Dermis microvascular lymphatic vessel endothelial cell (primary cell): ENCODE measurements around the gene FRMD4B. TPM values are rescaled to one million over a fixed set of nuclear protein-coding genes. Genes with fewer than 3 reads are reported as not detected.
A peak's percentile ranks its signal among the peaks of the same experiment; 100 is the strongest.
"Not testable (repeated sequence)": the region's sequence is repeated elsewhere in the genome, so short reads cannot be mapped to it uniquely, and the experiment has no call there.

Experiments
- DNase-seq, 2 donors: peaks; one replicate each; pipeline versions ENCODE4 v3.0.0 to v3.0.0-alpha.2; 2010; ENCODE audit warnings: low read depth in 2 of 2
- total RNA-seq: library from RNA; depleted of rRNA; stranded (reverse); fragments of >200 nt; gene quantifications from 2 replicates; pipeline ENCODE4 v1.2.1, GENCODE V29; 2014

Gene FRMD4B
- total RNA-seq, 1 donor from 2014 or later: 67.8 TPM

DNA sequence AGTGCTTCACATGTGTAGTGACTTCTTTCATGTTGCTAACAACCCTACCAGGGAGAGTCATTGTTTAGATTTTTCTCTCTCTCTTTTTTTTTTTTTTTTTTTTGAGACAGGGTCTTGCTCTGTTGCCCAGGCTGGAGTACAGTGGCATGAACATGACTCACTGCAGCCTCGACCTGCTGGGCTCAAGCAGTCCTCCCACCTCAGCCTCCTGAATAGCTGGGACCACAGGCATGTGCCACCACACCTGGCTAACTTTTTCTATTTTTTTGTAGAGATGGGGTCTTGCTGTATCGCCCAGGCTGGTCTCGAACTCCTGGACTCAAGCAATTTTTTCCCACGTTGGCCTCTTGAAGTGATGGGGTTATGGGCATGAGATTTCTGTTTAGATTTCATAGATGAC is 63.4 kb downstream of the FRMD4B start:
- DNase-seq: not testable (repeated sequence)

DNA sequence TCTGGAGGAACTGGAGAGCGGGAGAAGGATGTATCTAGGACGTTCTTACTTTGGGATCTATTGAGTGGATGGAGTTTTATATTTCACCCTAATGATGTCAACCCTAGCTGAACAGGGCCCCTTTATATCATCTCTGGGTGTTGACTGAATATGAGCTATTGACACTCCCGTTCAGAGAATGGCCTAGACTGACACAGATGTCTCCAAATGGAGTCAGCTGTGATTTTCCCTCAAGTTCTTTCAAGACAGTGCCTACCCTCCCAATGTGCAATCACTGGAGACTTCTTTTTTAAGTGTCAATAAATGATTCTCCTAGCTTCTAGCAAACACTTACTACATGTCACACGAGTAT is 63.8 kb downstream of the FRMD4B start:
- DNase-seq: no peak

DNA sequence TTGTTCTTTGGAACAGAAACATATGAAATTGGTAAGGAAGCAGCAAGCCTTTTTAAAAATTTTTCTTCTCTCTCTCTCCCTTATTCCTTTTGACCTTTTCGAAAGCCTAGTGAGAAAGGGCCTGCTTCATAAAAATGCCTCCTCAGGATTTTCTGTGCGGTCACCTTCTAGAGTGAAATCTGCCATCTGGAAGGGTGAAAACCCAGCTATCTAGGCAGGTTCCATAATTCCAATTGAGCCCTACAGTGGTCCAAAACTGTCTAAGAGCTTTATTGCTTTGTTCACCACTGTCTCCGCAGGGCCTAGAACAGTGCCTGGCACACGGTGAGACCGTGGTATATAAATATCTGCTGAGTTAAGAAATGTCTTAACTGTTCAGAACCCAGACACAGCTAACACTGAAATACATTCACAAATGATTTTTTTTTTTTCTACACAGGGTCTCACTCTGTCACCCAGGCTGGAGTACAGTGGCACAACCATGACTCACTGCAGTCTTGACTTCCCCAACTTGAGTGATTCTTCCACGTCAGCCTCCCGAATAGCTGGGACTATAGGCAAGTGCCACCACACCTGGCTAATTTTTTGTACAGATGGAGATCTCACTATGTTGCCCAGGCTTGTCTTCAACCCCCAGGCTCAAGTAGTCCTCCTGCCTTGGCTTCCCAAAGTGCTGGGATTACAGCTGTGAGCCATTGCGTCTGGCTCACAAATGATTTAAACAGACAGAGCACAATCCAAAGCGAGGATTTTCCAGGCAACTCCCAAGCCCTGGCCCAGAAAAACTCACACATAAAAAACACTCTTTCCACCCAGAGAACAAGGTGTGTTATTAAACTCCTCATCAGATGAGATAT is 64.4 kb downstream of the FRMD4B start:
- DNase-seq: no peak

DNA sequence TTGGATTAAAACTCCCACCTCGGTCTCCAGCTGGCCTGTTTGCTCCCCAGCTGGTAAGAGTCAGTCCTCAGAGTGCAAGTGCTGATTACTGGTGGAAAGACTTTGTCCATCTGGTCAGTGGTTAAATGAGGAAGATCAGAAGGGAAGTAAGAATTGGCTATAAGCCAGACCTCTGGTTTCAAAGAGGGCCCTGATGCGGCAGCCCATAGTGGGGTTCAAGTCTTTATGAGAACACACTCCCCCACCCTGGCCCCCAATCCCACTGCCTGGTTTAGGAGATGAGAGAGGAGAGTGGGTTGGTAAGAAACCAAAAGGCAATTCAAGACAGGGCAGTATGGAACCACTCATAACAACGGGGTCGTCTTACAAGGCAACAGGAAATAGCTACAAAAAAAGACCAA is 65.0 kb downstream of the FRMD4B start:
- DNase-seq: peak in 1 of 2 donors; percentile 34

DNA sequence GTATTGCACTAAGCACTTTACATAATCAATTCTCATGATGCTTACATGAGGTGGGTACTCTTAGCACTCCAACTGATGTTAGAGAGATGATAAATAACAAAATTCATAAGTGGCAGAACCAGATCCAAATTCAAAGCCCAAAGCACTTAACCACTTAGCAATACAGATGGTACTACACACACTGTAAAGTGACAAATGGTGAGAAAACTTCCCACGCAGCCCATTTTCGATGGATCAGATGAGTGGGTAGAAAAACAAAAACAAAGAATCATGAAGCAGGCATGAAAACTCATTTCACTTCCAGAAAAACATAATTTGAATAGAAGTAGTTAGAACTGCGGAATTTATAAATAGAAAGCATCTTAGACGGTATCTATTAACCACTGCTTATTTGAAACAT is 66.2 kb downstream of the FRMD4B start:
- no peak for DNase-seq

DNA sequence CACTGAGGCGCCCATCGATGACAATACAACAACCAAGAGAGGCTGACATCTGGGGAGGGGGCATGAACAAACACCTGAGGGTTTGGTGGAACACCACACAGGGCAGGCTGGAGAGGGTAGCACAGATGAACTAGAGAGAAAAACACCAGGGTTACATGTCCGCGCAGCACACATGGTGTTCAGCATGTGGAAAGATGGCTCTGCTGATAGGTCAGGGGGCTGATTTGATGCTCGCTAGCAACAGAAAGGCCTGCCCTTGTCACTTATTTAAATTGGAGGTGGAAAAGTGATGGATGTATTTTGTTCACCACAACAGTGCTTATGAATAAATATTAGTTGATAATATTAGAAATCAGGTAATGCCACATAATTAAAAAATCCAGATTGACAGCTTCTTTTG is 67.5 kb downstream of the FRMD4B start:
- DNase-seq: no peak

DNA sequence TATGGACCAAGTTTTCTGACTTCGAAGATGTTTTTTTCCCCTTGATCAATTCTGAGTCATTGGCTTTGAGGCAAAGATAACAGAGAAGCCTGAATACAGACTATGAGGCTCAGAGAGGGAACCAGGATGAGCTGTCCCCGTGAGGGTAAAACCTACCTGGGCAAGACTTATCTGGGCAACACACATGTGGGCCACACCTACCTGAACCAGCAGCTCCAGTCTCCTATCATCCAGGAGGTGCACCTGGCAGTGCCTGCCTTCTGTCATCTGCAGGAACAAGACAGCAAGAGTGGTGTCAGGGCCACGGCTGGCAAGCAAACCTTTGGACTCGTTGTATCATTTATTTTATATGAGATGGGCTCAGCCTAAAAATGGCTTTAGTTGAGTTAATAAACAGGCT is 72.6 kb downstream of the FRMD4B start:
- DNase-seq: no peak

DNA sequence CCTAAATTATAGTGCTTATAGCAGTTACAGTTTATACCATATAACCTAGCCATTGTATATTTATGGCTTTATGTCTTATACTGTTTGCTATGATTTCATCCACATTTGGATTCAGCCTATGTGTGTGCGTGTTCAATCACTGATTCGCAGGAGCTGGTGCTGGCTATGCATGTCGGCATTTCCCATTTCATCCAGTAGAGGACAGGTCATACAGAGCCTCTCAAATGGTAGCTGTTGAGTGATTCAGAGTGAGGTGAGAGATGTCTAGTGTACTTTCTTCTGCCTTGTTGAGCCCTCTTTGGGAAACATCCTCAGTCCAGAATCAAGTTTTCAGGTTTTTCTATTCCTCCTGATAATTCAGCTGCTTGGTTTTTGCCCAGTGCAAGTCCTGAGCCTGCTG is 76.1 kb downstream of the FRMD4B start:
- peak; percentile 50 to 60 for DNase-seq

DNA sequence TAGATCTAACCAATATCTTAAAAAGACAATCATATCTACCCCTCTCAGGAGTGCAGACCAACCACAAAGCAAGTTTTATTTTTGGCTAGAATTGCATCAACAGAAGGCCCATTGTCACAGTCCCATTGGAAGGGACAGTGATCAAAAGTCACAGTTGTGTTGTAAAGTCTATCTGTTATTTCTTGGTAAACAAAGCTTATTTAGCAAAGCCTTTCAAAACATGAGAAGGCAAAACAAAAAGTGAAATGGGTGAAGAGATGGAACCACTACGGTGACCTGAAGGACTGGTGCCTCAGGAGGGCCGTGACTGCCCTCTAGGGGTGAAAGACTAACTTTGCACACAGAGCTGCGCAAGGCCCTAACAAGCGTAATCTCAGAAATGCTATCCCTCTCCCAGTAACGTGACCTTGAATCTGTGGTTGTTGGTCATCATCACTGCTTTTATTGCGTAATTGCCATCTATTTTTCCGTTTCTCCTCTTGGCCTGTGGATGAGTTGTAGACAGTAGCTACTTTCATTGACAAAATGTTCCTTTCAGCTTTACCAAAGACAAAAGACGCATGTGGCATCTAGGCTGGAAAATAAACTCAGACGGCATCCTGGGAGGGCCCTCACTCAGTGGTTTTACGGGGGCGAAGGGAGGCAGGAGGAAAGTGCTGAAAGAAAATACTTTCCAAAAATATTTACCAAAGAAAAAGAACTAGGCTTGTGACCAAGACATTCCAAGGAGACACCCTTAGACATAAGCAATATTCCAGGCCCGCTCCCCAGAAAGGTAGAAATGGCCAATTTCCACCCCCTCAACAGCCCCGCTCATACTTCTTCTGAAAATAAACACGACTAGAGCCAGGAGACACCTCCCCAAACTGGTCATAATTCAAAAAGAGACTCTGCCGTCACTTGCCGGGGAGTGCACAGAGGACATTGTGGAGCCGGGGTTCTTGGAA is 79.4 kb downstream of the FRMD4B start:
- peak; percentile 86 to 88 for DNase-seq

DNA sequence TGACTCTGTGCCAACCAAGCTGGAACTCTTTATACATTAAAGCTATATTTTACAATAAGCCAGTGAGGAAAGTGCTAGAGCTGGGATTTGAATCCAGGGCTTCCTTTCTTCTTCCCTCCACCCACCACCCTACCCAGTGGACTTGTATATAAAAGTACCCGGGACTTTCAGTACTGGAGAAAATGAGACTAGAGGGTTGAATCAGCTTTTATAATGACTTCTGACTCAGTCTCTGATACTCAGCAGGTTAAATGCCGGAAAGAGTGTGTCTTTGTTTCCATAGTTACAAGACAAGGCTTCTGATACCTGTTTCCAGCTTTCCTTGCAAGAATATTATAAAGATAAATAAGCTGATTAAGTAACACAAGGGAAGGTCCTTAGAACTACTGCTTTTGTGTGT is 80.9 kb downstream of the FRMD4B start:
- DNase-seq: peak in 1 of 2 donors; percentile 69

DNA sequence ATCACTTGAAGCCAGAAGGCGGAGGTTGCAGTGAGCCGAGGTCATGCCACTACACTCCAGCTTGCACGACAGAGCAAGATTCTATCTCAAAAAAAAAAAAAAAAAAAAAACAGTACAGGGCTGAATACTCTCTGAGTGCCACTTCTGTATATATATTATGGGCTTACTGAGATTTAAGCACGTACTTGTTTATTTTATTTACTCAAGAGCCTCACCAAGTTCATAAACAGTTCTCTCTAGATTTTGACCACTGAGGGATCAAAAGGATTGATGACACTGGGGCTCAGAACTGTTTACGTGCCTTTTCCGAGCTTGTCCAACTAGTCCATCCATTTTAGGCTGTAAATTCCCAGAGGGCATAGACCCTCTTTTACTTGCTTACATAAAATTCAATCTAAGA is 81.5 kb downstream of the FRMD4B start:
- DNase-seq: no peak

DNA sequence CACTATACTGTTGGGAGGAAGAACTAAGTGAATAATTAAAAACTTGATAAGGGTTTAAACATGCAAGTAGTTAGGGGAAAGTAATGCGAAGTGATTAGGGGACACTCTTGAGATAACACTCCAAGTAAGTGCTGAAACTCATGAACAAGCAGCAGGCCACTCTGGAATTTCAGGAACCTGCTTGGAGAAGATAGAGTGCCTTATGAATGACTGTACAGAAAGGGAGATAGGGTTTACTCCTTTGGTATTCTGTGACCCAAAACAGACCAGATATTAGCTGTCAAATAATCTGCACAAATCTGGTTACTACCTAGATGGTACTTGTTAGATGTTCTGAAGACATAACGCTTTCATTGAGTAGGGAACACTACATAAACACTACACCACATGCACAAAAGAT is 85.6 kb downstream of the FRMD4B start:
- DNase-seq: no peak

DNA sequence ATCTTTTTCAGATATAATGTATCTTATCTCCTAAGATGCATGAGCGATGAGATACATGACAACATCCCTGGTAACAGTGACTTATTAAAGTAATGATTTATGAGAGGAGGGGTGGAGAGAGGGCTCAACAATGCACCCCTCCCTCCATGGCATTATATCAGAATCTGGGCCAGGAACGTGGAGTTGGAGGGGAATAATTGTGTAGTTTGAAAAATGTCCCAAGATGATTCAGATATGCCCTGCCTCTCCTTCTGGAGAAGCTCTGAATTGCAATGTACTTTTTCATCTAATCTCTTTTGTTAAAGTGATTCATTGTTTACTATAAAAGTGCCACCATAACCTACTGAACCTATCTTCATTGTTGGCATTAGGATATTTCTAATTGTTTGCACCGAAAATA is 86.5 kb downstream of the FRMD4B start:
- no peak for DNase-seq

DNA sequence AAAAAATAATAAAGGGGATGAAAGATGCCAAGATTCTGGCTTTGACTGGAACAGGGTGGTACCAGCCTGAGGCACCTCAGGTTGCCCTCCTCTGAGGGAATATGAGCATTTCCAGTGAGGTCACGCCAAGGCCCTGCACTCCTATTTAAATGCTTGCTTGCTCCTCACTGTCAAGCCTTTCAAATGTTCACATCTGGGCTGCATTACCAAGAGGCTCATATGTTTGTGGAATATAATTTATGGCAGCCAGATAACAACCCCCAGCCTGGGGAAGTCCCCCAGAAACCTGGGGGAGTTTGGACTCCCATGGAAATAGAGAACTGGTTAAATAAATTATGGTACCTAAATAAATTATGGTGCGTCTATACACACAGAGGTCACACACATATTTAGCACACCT is 88.4 kb downstream of the FRMD4B start:
- DNase-seq: no peak

DNA sequence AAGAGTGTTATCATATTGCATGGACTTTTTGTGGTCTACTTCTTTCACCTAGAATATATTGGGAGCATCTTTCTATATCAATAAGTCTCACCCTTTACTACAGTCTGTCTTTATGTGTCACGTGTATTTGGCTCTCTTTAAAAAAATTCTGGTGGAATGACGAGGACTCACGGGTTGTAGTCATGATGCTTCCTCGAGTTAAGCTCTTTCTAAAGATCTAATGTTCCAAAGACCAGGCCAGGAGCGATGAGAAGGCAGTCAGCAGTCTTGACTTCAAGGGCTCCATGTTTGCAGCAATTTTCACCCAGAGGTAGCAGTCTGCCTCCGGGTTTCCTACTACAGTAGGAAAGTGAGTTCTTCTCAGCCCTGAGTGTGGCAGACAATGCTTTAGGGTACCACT is 88.9 kb downstream of the FRMD4B start:
- no peak for DNase-seq

DNA sequence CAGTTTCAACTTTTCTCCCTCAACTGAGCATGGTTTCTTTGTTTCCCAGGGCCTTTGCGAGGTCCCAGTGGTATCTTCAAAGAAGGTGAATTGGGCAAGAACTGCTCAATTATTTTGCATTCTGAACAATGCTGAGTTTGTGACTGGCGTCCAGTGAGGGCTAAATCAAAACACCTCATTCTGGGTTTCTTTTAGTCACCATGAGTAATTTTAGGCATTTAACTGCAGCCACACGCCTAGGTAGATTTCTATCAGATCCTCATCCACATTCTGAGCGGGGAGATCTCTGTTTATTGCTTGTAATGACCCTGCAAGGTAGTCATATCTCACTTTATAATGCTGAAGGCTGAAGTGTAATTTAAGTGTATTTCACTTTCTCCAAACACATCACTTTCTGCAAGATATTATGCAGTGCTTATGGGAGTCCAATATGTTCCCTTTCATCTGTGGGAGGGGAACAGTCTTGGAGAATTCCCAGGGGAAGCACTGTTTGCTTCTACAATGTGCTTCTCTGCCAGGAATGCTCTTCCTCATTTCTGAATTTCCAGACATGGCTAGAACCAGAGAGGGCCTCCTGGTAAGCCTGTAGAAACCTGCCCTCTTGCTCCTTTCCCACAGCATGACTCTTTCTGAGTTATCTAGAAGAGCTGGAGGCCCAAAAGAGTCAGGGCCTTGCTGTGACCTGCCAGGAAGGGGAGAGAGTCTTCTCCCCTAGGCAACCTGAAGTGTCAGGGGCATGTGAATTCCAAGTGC is 91.7 kb downstream of the FRMD4B start:
- no peak for DNase-seq

DNA sequence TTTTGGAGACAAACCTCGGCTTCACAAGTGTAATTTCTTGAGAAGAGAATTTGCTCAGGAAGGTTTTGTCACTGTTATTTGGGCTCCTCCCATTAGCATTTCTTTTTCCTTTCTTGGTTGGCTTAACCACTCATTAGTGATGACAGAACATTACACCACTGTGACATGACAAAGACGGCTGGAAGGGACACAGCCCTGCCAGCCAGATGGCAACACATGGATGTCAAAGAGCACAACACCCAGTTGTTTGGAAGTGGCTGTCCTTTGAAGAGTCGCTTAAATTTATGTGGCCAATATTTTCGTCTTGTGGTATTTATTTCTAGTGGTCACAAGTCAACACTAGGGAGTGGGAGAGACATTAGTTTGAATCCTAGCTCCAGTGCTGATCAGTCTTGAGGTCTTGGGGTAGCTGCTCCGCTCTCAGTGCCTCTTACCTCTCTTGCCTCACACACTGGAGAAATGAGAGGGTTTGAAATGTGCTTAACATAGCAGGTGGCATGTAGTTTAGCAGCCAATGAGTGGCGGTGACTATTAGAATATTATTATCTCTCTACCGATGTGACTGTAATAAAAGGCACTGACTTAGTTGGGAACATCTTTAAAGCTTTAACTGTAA is 92.8 kb downstream of the FRMD4B start:
- DNase-seq: no peak

DNA sequence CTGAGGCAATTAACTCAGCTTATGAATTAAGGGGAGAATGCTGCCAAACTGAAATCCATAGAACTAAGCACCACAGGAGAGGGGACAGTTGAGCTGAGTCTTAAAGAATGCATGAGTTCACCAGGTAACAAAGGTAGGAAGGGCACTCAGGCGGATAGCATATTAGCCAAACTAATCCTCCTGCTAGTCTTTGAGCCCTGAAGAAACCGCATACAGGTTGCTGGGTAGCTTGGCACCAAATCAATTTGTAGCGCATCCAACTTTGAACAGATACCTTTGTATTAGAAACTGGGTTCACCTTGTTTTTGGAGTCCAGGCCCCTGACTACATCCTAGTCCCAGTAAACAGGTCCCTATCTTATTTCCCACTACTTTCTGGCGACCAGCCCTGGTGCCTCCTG is 93.7 kb downstream of the FRMD4B start:
- DNase-seq: no peak

DNA sequence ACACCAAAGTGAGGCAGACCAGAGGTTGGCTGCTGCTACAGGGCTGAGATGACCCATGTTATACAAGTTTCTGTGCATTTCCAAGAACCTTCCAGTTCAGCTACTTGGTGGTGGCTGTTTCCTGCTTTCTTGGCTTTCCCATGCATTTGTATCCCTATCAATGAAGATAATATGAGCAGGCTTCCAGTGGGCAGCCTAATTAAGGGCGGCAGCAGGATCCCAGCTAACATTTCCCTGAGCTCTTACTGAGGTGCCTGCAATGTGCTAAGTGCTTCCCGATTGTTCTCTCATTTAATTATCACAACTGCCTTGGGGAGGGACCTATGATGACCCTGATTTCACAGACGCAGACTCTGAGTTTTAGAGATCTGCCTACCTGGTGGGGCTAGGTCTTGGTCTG is 95.5 kb downstream of the FRMD4B start:
- DNase-seq: no peak

DNA sequence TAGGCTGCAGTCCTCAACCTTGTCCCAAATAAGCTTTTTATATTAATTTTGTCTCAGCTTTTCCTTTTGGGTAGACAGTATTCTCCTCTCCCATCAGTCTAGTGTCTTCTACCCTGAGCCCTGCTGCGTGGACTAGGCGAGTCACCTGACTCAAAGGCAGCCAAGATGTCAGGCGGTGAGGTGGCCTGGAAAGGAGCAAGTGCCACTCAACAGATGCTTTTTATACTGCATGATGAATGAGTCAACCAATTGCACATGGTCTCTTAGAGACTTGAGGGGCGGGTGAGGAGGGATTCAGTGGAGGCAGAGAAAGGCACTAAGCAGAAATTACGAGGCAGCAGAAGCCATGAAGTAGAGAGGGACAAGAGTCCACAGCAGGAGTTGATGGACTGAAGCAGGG is 95.9 kb downstream of the FRMD4B start:
- DNase-seq: peak in 1 of 2 donors; percentile 32

DNA sequence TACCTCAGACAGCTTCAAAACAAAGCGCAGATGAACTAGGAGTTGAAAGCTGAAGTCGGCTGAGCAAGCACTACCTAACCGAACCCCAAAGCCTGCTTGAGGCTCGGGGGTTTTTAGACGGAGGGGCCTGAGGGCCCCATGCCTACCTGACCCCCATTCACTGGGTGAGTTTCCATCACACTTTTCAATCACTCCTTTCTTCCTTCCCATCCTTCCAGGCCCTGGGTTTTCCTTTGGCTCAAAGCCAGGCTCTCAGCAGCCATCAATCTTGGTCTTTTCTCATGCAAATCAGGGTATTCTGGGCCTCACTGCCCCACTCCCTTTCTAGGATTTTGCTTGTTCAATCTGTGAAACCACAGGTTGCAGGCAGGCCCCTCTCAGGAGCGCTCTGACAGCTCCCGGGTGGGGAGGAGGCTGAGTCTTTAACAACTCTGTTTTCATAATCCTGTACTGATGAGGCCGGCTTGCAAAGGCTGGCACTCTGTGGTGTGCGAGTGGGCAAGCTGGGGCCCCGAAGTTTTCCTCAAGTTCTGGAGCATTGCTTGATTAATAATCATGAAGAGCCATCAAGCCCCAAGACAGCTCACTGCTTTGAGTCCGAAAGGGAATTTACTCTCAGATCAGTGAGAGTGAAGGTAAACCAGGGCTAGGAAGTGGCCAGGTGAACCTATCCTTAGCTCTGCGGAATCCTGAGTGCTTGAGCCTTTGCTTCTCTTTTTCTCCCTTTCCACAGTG is 97.6 kb downstream of the FRMD4B start:
- peak in 1 of 2 donors; percentile 11 for DNase-seq
